Upper lobe of left lung (tissue), 4 donors: ENCODE measurements around the gene RIMOC1.
"Not testable (repeated sequence)": the region's sequence is repeated elsewhere in the genome, so short reads cannot be mapped to it uniquely, and the experiment has no call there.

Experiments used
- EP300 ChIP-seq, 4 donors: sonication (generic); formaldehyde crosslinking; IDR thresholded peaks; one replicate each; pipeline ENCODE4 v1.5.1; 2017; ENCODE audit warnings: antibody characterized with exemption in 4 of 4, control low read depth in 2 of 4
- POLR2A ChIP-seq, 4 donors: fragments of 450-650 bp; IDR thresholded peaks; one replicate each; pipeline ENCODE4 v1.5.1; 2016 to 2017; ENCODE audit warnings: antibody characterized with exemption in 4 of 4, mild to moderate bottlenecking in 2 of 4
- POLR2AphosphoS5 ChIP-seq, 2 donors: sonication (generic); formaldehyde crosslinking; IDR thresholded peaks; one replicate each; pipeline ENCODE4 v1.5.1; 2017; ENCODE audit warnings: antibody characterized with exemption in 2 of 2
- TF ChIP-seq, protein P1 (sequence below), 6 experiments: fragments of 450-650 bp in 4 of 6; fragments of 200-600 bp in 2 of 6; sonication (generic) in 2 of 6; IDR thresholded peaks; one replicate each; pipeline ENCODE4 v1.5.1; 2016 to 2019; ENCODE audit warnings: antibody characterized with exemption in 6 of 6

DNA sequence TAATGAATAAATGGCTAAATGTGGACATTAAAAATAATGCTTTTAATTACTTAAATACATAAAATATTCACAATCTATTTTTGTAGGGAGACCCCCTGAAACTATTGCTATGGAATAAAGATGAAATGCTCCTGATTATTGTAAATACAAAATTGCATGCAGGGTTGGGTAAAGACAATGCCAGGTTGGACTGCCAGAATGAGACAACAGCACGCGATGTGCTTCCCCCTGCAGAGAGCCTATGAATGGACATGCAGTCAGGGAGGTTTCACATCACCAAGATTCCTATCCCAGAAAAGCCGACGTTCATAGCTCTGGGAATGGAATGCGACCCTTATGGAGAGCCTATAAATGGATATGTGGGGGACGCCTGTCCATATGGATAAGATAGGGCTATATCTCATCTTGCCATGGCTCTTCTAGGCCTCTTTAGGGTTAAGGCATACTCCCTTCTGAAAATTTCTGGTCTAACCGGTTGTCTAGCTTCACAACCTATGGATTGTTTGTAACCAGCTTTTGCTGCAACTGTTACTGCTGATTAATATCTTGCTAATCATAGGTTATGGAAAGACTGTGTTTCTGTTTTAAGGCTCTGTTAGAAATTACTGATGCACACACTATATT, 41.3 kb downstream of the RIMOC1 start:
- TF ChIP-seq, protein P1, sequence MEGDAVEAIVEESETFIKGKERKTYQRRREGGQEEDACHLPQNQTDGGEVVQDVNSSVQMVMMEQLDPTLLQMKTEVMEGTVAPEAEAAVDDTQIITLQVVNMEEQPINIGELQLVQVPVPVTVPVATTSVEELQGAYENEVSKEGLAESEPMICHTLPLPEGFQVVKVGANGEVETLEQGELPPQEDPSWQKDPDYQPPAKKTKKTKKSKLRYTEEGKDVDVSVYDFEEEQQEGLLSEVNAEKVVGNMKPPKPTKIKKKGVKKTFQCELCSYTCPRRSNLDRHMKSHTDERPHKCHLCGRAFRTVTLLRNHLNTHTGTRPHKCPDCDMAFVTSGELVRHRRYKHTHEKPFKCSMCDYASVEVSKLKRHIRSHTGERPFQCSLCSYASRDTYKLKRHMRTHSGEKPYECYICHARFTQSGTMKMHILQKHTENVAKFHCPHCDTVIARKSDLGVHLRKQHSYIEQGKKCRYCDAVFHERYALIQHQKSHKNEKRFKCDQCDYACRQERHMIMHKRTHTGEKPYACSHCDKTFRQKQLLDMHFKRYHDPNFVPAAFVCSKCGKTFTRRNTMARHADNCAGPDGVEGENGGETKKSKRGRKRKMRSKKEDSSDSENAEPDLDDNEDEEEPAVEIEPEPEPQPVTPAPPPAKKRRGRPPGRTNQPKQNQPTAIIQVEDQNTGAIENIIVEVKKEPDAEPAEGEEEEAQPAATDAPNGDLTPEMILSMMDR (IDR thresholded peaks at IDR 0.05) = not testable (repeated sequence)
- TF ChIP-seq POLR2AphosphoS5, POLR2A, EP300 (IDR thresholded peaks at IDR 0.05): not testable (repeated sequence)
